Cardiac muscle cell (in vitro differentiated cells and primary cell): Measurements from ENCODE around the gene PATL1. TPM values are rescaled to one million over a fixed set of nuclear protein-coding genes. Genes with fewer than 3 reads are reported as not detected.

Experiments used
- DNase-seq, 2 donors: peaks; one replicate each; pipeline versions ENCODE4 v3.0.0 to v3.0.0-alpha.2; 2010 to 2017; ENCODE audit warnings: low read depth in 1 of 2, low spot score in 1 of 2
- H3K27ac ChIP-seq: fragments of 200-600 bp; sonication (generic); 2 replicates; pipeline ENCODE4 v1.5.1; 2016
- H3K27me3 ChIP-seq: fragments of 200-600 bp; sonication (generic); 2 replicates; pipeline ENCODE4 v1.6.0; 2016; ENCODE audit warnings: control low read depth
- H3K36me3 ChIP-seq: fragments of 200-600 bp; sonication (generic); 2 replicates; pipeline ENCODE4 v1.5.1; 2016; ENCODE audit warnings: control low read depth
- H3K4me1 ChIP-seq: fragments of 200-600 bp; sonication (generic); 2 replicates; pipeline ENCODE4 v1.8.1; 2017; ENCODE audit warnings: low read depth, mild to moderate bottlenecking, mixed run types
- H3K4me3 ChIP-seq: fragments of 200-600 bp; sonication (generic); 2 replicates; pipeline ENCODE4 v1.5.1; 2016; ENCODE audit warnings: mild to moderate bottlenecking
- H3K9me3 ChIP-seq: fragments of 200-600 bp; sonication (generic); 2 replicates; pipeline ENCODE4 v1.5.1; 2017; ENCODE audit warnings: low read depth, mild to moderate bottlenecking, control low read depth
- polyA plus RNA-seq: library from polyadenylated mRNA; unstranded; fragments of >200 nt; fragmentation: Nextera tagmentation; extraction: Ambion mirVana; gene quantifications from 2 replicates; pipeline ENCODE4 v1.2.1, GENCODE V29; 2016
- total RNA-seq: library from RNA; depleted of rRNA; stranded (reverse); fragments of >200 nt; gene quantifications from 2 replicates; pipeline ENCODE4 v1.2.3, GENCODE V29; 2016
- TF ChIP-seq, protein P1 (sequence below): IDR thresholded peaks from 2 replicates; pipeline ENCODE4 v1.5.1; 2012; ENCODE audit warnings: low read depth, mild to moderate bottlenecking, low read length

The PATL1 gene
- total and polyA plus RNA-seq, 2 experiments from 2014 or later, result 10.9 to 11.4 TPM

- Histone ChIP-seq H3K27me3 (no peaks in the 10 kb centered on the region), H3K27ac (no peak overlapping the region), H3K36me3 (no peaks in the 10 kb centered on the region), H3K4me1 (peaks cover 12% of the 10 kb centered on the region), H3K9me3 (no peaks in the 10 kb centered on the region), H3K4me3 (no peak overlapping the region)
- DNase-seq, result no peak
- TF ChIP-seq, protein P1, sequence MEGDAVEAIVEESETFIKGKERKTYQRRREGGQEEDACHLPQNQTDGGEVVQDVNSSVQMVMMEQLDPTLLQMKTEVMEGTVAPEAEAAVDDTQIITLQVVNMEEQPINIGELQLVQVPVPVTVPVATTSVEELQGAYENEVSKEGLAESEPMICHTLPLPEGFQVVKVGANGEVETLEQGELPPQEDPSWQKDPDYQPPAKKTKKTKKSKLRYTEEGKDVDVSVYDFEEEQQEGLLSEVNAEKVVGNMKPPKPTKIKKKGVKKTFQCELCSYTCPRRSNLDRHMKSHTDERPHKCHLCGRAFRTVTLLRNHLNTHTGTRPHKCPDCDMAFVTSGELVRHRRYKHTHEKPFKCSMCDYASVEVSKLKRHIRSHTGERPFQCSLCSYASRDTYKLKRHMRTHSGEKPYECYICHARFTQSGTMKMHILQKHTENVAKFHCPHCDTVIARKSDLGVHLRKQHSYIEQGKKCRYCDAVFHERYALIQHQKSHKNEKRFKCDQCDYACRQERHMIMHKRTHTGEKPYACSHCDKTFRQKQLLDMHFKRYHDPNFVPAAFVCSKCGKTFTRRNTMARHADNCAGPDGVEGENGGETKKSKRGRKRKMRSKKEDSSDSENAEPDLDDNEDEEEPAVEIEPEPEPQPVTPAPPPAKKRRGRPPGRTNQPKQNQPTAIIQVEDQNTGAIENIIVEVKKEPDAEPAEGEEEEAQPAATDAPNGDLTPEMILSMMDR, result no peak
Observed at GRCh38 chr11:59678813-59679165, 10.0 kb upstream of the PATL1 start.

DNA sequence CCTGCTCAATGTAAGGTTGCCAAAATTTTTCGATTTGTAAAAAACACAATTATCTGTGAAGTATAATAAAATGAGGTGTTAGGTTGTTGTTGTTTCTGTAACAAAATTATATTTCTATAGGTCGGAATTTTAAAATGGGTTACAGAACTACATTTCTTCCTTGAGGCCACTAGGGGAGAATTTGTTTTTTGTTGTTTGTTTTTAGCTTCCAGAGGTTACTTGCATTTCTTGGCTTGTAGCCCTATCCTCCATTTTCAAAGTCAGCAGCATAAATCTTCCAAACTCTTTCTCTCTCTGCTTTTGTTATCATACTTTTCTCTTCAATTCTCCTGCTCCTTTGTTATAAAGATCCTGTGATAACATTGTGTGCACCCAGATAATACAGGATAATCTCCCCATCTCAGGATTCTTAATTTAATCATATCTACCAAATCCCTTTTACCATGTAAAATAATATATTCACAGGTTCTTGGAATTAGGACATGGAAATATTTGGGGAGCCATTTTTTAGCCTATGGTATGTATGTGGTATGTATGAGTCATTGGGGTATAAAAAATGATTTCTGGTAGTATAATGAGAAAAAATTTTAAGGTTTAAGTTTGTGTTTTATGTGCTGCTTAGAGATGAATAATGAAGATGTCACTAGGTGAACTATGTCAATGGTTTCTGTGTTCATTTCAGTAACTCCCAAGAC is 9.4 kb upstream of the PATL1 start:
- Histone ChIP-seq H3K27ac (no peak overlapping the region), H3K36me3 (no peaks in the 10 kb centered on the region), H3K4me1 (peaks cover 12% of the 10 kb centered on the region), H3K9me3 (no peaks in the 10 kb centered on the region), H3K4me3 (no peak overlapping the region), H3K27me3 (no peaks in the 10 kb centered on the region)
- TF ChIP-seq, protein P1, result no peak
- peak in 1 of 2 donors; percentile 19 for DNase-seq

DNA sequence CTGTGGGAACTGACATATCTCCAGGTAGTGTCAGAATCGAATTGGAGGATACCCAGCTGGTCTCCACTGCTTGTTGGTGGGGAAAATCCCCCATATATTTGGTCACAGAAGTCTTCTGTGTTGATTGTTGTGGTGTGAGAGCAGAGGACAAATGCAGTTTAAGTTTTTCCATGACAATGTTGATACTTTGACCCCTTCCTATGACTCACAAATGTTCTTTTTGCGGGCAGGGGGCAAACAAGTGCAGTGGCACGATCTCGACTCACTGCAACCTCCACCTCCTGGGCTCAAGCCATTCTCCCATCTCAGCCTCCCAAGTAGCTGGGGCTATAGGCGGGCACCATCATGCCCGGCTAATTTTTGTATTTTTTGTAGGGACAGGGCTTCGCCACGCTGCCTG is 7.4 kb upstream of the PATL1 start:
- no peak overlapping the region for H3K4me3 ChIP-seq
- no peak for DNase-seq
- TF ChIP-seq, protein P1, result no peak

GRCh38 chr11:59674291-59674690 is 5.5 kb upstream of the PATL1 start:
- no peaks in the 10 kb centered on the region for H3K9me3 ChIP-seq
- TF ChIP-seq, protein P1, result no peak
- no peak overlapping the region for H3K4me3 ChIP-seq
- no peaks in the 10 kb centered on the region for H3K27me3 ChIP-seq
- H3K27ac ChIP-seq, result no peak overlapping the region
- no peak for DNase-seq
- H3K4me1 ChIP-seq, result no peaks in the 10 kb centered on the region
- no peaks in the 10 kb centered on the region for H3K36me3 ChIP-seq

More for the DNA sequence above, 7.4 kb upstream of the PATL1 start:
- peaks cover 6% of the 10 kb centered on the region for H3K4me1 ChIP-seq
- no peaks in the 10 kb centered on the region for H3K27me3 ChIP-seq
- H3K36me3 ChIP-seq, result no peaks in the 10 kb centered on the region
- H3K9me3 ChIP-seq, result no peaks in the 10 kb centered on the region
- H3K27ac ChIP-seq, result no peak overlapping the region

- no peak for DNase-seq
- Histone ChIP-seq H3K27me3 (no peaks in the 10 kb centered on the region), H3K36me3 (no peaks in the 10 kb centered on the region), H3K4me1 (no peaks in the 10 kb centered on the region), H3K4me3 (no peak overlapping the region), H3K9me3 (no peaks in the 10 kb centered on the region), H3K27ac (no peak overlapping the region)
- TF ChIP-seq, protein P1, result no peak
Observed at GRCh38 chr11:59673291-59673690, 4.5 kb upstream of the PATL1 start.
